Activated CD8-positive, alpha-beta T cell treated with anti-CD3 and anti-CD28 coated beads for 36 hours (primary cell): ENCODE results near the gene SETDB1. TPM values are rescaled to one million over a fixed set of nuclear protein-coding genes. Genes with fewer than 3 reads are reported as not detected.
A peak's percentile ranks its signal among the peaks of the same experiment; 100 is the strongest.

Source experiments
- ATAC-seq: fragments of 200-7000 bp; cut with Tn5 transposase; one replicate; pipeline ENCODE4 v1.10.0; 2021; ENCODE audit warnings: mild to moderate bottlenecking, moderate library complexity
- CTCF ChIA-PET: fragments of 350-600 bp; sonication (Branson Sonifier 250); formaldehyde crosslinking; loops from one replicate; lab custom pipeline; 2021; ENCODE audit warnings: antibody characterized with exemption; lab: Charles Lee
- POLR2A ChIA-PET: fragments of 350-600 bp; sonication (Branson Sonifier 250); formaldehyde crosslinking; loops from one replicate; lab custom pipeline; 2021; ENCODE audit warnings: antibody characterized with exemption; lab: Charles Lee
- DNase-seq: peaks from one replicate; pipeline ENCODE4 v3.0.0-alpha.2; 2020
- H3K27ac Mint-ChIP-seq: one replicate; pipeline ENCODE4 v1.8.0; 2021; ENCODE audit warnings: mild to moderate bottlenecking, mixed read lengths
- H3K27me3 Mint-ChIP-seq: one replicate; pipeline ENCODE4 v1.8.0; 2021; ENCODE audit warnings: mixed read lengths
- H3K36me3 Mint-ChIP-seq: one replicate; pipeline ENCODE4 v1.8.0; 2021; ENCODE audit warnings: low read depth, mixed read lengths
- H3K4me1 Mint-ChIP-seq: one replicate; pipeline ENCODE4 v1.8.0; 2021; ENCODE audit warnings: low read depth, mixed read lengths
- H3K4me3 Mint-ChIP-seq: one replicate; pipeline ENCODE4 v1.8.0; 2021; ENCODE audit warnings: mild to moderate bottlenecking, moderate library complexity, mixed read lengths
- H3K9me3 Mint-ChIP-seq: one replicate; pipeline ENCODE4 v1.8.0; 2021; ENCODE audit warnings: mixed read lengths
- CTCF ChIP-seq: fragments of 200-600 bp; IDR thresholded peaks from one replicate; pipeline ENCODE4 v1.8.0; 2022; ENCODE audit warnings: antibody characterized with exemption, mild to moderate bottlenecking
- intact Hi-C: fragments of 100-400 bp; cut with micrococcal nuclease; formaldehyde crosslinking; loops from one replicate; pipeline ENCODE4 v1.10.0; 2022
- total RNA-seq, 2 experiments: library from RNA; stranded (reverse); gene quantifications; one replicate each; pipeline ENCODE4 v1.2.3, GENCODE V29; 2021

The SETDB1 gene
- total RNA-seq, 2 experiments from 2014 or later = 45.1 to 52.3 TPM

- intact Hi-C loops = loop anchor here (5.0 kb wide), 1 partner anchor 151 kb away; the partner anchor contains the start of gene TNFAIP8L2
- DNase-seq (no peak), ATAC-seq (no peak)
- Mint-ChIP-seq H3K36me3 (peaks cover 5% of the 10 kb centered on the region), H3K4me3 (peak overlapping the region; percentile 98), H3K27me3 (no peaks in the 10 kb centered on the region), H3K27ac (peak overlapping the region; percentile 98), H3K9me3 (no peaks in the 10 kb centered on the region), H3K4me1 (peaks cover 76% of the 10 kb centered on the region)
- CTCF ChIA-PET = interaction anchor here (0.8 to 5.4 kb wide), 21 partner anchors 10 to 446 kb away, joined by 3 to 78 read pairs (median 4); partner anchors contain the start of genes GABPB2, MLLT11 and TNFAIP8L2
- no peak for TF ChIP-seq CTCF
- POLR2A ChIA-PET = interaction anchor here (0.6 to 2.0 kb wide), 14 partner anchors 9 to 739 kb away, joined by 3 to 12 read pairs (median 3); partner anchors contain the start of gene ANXA9
Observed at GRCh38 chr1:151005729-151006319, 79.7 kb downstream of the SETDB1 start.

- ChIA-PET CTCF (interaction anchor here (0.8 to 5.4 kb wide), 19 partner anchors 11 to 446 kb away, joined by 3 to 78 read pairs (median 5); partner anchors contain the start of genes GABPB2 and TNFAIP8L2), POLR2A (interaction anchor here (0.6 to 2.0 kb wide), 16 partner anchors 9 to 740 kb away, joined by 3 to 12 read pairs (median 3); partner anchors contain the start of gene ANXA9)
- DNase-seq = peak; percentile 47
- Mint-ChIP-seq H3K27me3 (no peaks in the 10 kb centered on the region), H3K27ac (peak within 1 kb of the TSS; percentile 98), H3K9me3 (no peaks in the 10 kb centered on the region), H3K4me1 (peaks cover 80% of the 10 kb centered on the region), H3K4me3 (peak within 1 kb of the TSS; percentile 98), H3K36me3 (peaks cover 3% of the 10 kb centered on the region)
- peak; percentile 35 for ATAC-seq
- intact Hi-C loops = loop anchor here (5.0 kb wide), 1 partner anchor 151 kb away; the partner anchor contains the start of gene TNFAIP8L2
- no peak for TF ChIP-seq CTCF
Observed at GRCh38 chr1:151006327-151007052, 80.3 kb downstream of the SETDB1 start, which contains the start of gene MINDY1. Gene MINDY1 (minus strand): TSS chr1:151006902. CDS start chr1:151002617, 4,285 bp downstream.

GRCh38 chr1:151007853-151008243 lies 81.7 kb downstream of the SETDB1 start:
- H3K27ac Mint-ChIP-seq = peak overlapping the region; percentile 98
- no peaks in the 10 kb centered on the region for H3K9me3 Mint-ChIP-seq
- ChIA-PET POLR2A (no interaction called here), CTCF (interaction anchor here (2.0 to 5.4 kb wide), 2 partner anchors 12 to 393 kb away, joined by 4 to 78 read pairs; no protein-coding TSS in a partner anchor)
- peak overlapping the region; percentile 98 for H3K4me3 Mint-ChIP-seq
- no peak for TF ChIP-seq CTCF
- DNase-seq = no peak
- intact Hi-C loops = loop anchor here (5.0 kb wide), 1 partner anchor 149 kb away; the partner anchor contains the start of gene TNFAIP8L2
- H3K36me3 Mint-ChIP-seq = peaks cover 3% of the 10 kb centered on the region
- no peak for ATAC-seq
- no peaks in the 10 kb centered on the region for H3K27me3 Mint-ChIP-seq
- H3K4me1 Mint-ChIP-seq = peaks cover 73% of the 10 kb centered on the region

- Mint-ChIP-seq H3K4me1 (peaks cover 73% of the 10 kb centered on the region), H3K36me3 (peaks cover 3% of the 10 kb centered on the region), H3K27me3 (no peaks in the 10 kb centered on the region), H3K4me3 (peak within 1 kb of the TSS; percentile 98), H3K27ac (peak within 1 kb of the TSS; percentile 98), H3K9me3 (no peaks in the 10 kb centered on the region)
- POLR2A ChIA-PET = interaction anchor here (0.6 to 0.9 kb wide), 2 partner anchors 12 to 149 kb away, joined by 3 to 4 read pairs; no protein-coding TSS in a partner anchor
- peak; percentile 90 for ATAC-seq
- CTCF ChIA-PET = interaction anchor here (2.9 to 3.9 kb wide), 2 partner anchors 13 to 16 kb away, joined by 14 to 18 read pairs; no protein-coding TSS in a partner anchor
- intact Hi-C loops = loop anchor here (5.0 kb wide), 1 partner anchor 149 kb away; the partner anchor contains the start of gene TNFAIP8L2
- DNase-seq = peak; percentile 98
- TF ChIP-seq CTCF = no peak
Observed at GRCh38 chr1:151008244-151009205, 82.4 kb downstream of the SETDB1 start, which contains the start of gene PRUNE1. Gene PRUNE1 (plus strand): TSS chr1:151008449. CDS start chr1:151008633, 184 bp downstream.
